PFSK-1 (cell line): ENCODE measurements around the gene GFER.

Experiments used
- FOXP2 ChIP-seq: optimal IDR thresholded peaks from 2 replicates; pipeline ENCODE3; 2011; ENCODE audit warnings: borderline replicate concordance, control low read depth, inconsistent platforms; ENCODE audit not compliant: insufficient read depth; ENCODE audit errors: extremely low read length, extremely low read depth
- POLR2AphosphoS5 ChIP-seq: IDR thresholded peaks from 2 replicates; pipeline ENCODE4 v1.6.1; 2012; ENCODE audit warnings: low read depth, mild to moderate bottlenecking, control low read depth, low read length, moderate library complexity
- SIN3A ChIP-seq: IDR thresholded peaks from 2 replicates; pipeline ENCODE4 v1.6.1; 2012; ENCODE audit warnings: mild to moderate bottlenecking, low read length, moderate library complexity, borderline replicate concordance; ENCODE audit not compliant: insufficient read depth
- TAF1 ChIP-seq: IDR thresholded peaks from 2 replicates; pipeline ENCODE4 v1.6.1; 2012; ENCODE audit warnings: low read length, control low read depth, borderline replicate concordance; ENCODE audit not compliant: insufficient read depth
- TF ChIP-seq, protein P1 (sequence below), 2 experiments: IDR thresholded peaks; 2 replicates each; pipeline versions ENCODE4 v1.6.1 to v1.8.0; 2011 to 2012; ENCODE audit warnings: low read depth in 2 of 2, low read length in 2 of 2, control low read depth in 1 of 2, inconsistent platforms in 1 of 2, mild to moderate bottlenecking in 1 of 2, moderate library complexity in 1 of 2; ENCODE audit not compliant: insufficient read depth in 1 of 2

The GFER gene

GRCh38 chr16:1991948-1992703 is 8.1 kb downstream of the GFER start:
- TF ChIP-seq, protein P1, sequence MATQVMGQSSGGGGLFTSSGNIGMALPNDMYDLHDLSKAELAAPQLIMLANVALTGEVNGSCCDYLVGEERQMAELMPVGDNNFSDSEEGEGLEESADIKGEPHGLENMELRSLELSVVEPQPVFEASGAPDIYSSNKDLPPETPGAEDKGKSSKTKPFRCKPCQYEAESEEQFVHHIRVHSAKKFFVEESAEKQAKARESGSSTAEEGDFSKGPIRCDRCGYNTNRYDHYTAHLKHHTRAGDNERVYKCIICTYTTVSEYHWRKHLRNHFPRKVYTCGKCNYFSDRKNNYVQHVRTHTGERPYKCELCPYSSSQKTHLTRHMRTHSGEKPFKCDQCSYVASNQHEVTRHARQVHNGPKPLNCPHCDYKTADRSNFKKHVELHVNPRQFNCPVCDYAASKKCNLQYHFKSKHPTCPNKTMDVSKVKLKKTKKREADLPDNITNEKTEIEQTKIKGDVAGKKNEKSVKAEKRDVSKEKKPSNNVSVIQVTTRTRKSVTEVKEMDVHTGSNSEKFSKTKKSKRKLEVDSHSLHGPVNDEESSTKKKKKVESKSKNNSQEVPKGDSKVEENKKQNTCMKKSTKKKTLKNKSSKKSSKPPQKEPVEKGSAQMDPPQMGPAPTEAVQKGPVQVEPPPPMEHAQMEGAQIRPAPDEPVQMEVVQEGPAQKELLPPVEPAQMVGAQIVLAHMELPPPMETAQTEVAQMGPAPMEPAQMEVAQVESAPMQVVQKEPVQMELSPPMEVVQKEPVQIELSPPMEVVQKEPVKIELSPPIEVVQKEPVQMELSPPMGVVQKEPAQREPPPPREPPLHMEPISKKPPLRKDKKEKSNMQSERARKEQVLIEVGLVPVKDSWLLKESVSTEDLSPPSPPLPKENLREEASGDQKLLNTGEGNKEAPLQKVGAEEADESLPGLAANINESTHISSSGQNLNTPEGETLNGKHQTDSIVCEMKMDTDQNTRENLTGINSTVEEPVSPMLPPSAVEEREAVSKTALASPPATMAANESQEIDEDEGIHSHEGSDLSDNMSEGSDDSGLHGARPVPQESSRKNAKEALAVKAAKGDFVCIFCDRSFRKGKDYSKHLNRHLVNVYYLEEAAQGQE (IDR thresholded peaks at IDR 0.05; ENCODE audit: insufficient read depth in 1 of 2, low read depth in 2 of 2, low read length in 2 of 2), result no peak
- TF ChIP-seq TAF1 (no peak), SIN3A (no peak), FOXP2 (no peak), POLR2AphosphoS5 (no peak)

GRCh38 chr16:1992704-1993317 is 8.8 kb downstream of the GFER start:
- no peak for TF ChIP-seq TAF1
- no peak for TF ChIP-seq SIN3A
- TF ChIP-seq POLR2AphosphoS5, result no peak
- TF ChIP-seq, protein P1 (IDR thresholded peaks at IDR 0.05; ENCODE audit: insufficient read depth in 1 of 2, low read depth in 2 of 2, low read length in 2 of 2), result no peak
- TF ChIP-seq FOXP2, result no peak

GRCh38 chr16:1993731-1994131 is 9.7 kb downstream of the GFER start:
- TF ChIP-seq TAF1 (no peak), POLR2AphosphoS5 (no peak), FOXP2 (no peak), SIN3A (no peak)

DNA sequence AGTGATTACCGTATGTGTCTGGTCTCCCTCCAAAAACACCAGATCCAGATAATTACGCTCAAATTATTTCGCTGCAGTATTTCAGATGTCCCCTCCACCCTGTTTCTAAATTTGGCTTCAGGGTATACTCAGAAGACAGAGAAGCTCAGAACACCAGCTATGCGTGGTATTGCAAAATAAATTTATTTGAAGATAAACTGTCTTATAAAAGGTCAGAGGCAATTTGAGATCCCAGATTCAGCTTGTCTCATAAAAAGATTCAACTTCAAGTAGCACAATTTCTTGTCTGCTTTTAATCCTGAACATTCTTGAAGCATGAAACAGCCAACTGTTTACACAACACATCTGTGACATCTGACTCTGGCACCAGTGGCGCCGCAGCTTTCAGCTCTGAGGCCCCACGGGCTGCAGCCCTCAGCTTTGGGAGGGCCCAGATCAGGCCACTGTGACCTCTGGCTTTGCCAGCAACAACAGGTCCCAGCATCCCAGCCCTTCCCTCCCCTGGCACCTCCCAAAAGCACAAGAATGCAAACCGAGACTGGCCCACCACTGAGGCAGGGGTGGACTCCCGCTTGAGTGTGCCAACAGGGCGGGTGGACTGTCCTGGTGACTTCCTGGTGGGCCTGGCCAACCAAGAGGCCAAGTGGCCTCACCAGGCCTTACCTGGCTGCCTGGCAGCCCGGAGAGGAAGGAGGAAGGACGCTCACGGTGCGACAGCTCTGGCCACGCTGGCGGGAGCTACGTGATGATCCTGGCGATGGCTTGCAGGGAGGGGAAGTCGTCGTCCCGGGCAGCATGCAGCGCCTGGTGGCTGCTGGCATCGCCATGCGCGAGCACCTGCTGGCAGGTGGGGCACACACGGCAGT is 13.7 kb downstream of the GFER start:
- TF ChIP-seq, protein P1 (IDR thresholded peaks at IDR 0.05; ENCODE audit: insufficient read depth in 1 of 2, low read depth in 2 of 2, low read length in 2 of 2), result no peak
- TF ChIP-seq TAF1 (no peak), SIN3A (no peak), POLR2AphosphoS5 (no peak), FOXP2 (no peak)

- TF ChIP-seq POLR2AphosphoS5, result no peak
These were observed 14.4 kb downstream of the GFER start for GRCh38 chr16:1998360-1998835.
